ENCODE data around the gene MESP1. TPM values are rescaled to one million over a fixed set of nuclear protein-coding genes. Genes with fewer than 3 reads are reported as not detected.
"Not testable (repeated sequence)": the region's sequence is repeated elsewhere in the genome, so short reads cannot be mapped to it uniquely, and the experiment has no call there.

Gene MESP1
- total RNA-seq, 4 donors from 2014 or later, result 3.5 to 10.5 (median 6.2) TPM

DNA sequence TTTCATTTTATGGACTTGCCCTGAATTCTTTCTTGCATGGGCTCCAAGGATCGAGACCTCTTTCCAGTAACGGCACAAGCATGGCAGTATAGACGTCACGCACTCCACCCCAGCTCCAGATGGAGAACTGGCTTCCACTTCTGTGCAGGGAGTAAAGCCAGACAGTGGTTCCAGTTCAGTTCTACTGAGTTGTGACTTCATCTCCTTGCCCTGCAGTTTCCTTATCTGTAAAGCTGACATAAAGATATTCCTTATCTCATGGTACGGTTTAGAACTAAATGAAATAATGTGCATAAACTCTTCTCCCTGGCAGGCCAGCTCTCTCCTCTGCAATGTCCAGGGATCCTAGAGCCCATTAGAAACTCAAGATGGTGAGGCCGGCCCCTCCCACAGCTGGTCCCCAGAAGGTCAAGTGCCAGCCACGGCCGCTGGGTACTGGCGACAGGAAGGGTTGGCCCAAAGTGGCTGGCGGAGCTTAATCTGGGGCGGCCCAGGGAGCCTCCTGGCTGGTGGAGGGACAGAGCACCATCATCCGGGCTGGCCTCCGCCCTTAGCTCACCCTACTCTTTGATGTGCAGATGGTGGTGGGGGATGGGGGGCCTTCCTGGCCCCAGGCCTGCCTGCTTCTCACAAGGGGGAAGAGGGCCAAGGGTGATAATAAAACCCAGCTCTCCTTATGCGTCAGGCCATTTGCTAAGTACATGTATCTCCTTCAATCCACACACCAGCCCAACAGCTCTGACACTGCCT lies 32.2 kb upstream of the MESP1 start:
- no peak for DNase-seq (ENCODE audit: low spot score in 2 of 2)
- Histone ChIP-seq H3K4me3 (no peak overlapping the region), H3K4me1 (no peaks in the 10 kb centered on the region), H3K27ac (peak overlapping the region in 1 of 4 donors; percentile 53), H3K9me3 (peaks cover 0 to 6% (median 0%) of the 10 kb centered on the region in 4 donors), H3K36me3 (peaks cover 0 to 23% (median 0%) of the 10 kb centered on the region in 3 donors), H3K27me3 (no peaks in the 10 kb centered on the region)
- TF ChIP-seq POLR2A (IDR thresholded peaks at IDR 0.05) (no peak), EP300 (IDR thresholded peaks at IDR 0.05) (no peak)
- TF ChIP-seq, protein P1, sequence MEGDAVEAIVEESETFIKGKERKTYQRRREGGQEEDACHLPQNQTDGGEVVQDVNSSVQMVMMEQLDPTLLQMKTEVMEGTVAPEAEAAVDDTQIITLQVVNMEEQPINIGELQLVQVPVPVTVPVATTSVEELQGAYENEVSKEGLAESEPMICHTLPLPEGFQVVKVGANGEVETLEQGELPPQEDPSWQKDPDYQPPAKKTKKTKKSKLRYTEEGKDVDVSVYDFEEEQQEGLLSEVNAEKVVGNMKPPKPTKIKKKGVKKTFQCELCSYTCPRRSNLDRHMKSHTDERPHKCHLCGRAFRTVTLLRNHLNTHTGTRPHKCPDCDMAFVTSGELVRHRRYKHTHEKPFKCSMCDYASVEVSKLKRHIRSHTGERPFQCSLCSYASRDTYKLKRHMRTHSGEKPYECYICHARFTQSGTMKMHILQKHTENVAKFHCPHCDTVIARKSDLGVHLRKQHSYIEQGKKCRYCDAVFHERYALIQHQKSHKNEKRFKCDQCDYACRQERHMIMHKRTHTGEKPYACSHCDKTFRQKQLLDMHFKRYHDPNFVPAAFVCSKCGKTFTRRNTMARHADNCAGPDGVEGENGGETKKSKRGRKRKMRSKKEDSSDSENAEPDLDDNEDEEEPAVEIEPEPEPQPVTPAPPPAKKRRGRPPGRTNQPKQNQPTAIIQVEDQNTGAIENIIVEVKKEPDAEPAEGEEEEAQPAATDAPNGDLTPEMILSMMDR (IDR thresholded peaks at IDR 0.05), result no peak
- WGBS, 2 donors, result 59 to 68% methylated on average over 14 of the region's 14 CpGs

GRCh38 chr15:89782619-89782950 lies 31.5 kb upstream of the MESP1 start:
- not testable (repeated sequence) for H3K9me3 ChIP-seq; DNase-seq (ENCODE audit: low spot score in 2 of 2); H3K27ac ChIP-seq; H3K4me1 ChIP-seq; H3K27me3 ChIP-seq; H3K4me3 ChIP-seq
- WGBS, 2 donors, result 93 to 95% methylated on average over 9 of the region's 9 CpGs
- peaks cover 0 to 16% (median 0%) of the 10 kb centered on the region in 3 donors for H3K36me3 ChIP-seq

GRCh38 chr15:89781891-89782618 lies 31.0 kb upstream of the MESP1 start:
- TF ChIP-seq POLR2A (IDR thresholded peaks at IDR 0.05), result no peak
- TF ChIP-seq, protein P1 (IDR thresholded peaks at IDR 0.05), result no peak
- TF ChIP-seq EP300 (IDR thresholded peaks at IDR 0.05), result no peak
- no peak overlapping the region for H3K4me3 ChIP-seq
- DNase-seq (ENCODE audit: low spot score in 2 of 2), result no peak
- peaks cover 0 to 11% (median 0%) of the 10 kb centered on the region in 3 donors for H3K36me3 ChIP-seq
- no peak overlapping the region for H3K27ac ChIP-seq
- no peaks in the 10 kb centered on the region for H3K27me3 ChIP-seq
- 75 to 78% methylated on average over 15 of the region's 15 CpGs for WGBS, 2 donors
- peaks cover 0 to 4% (median 0%) of the 10 kb centered on the region in 4 donors for H3K4me1 ChIP-seq
- H3K9me3 ChIP-seq, result no peaks in the 10 kb centered on the region

GRCh38 chr15:89781055-89781454 lies 30.0 kb upstream of the MESP1 start:
- Histone ChIP-seq H3K27me3 (no peaks in the 10 kb centered on the region), H3K4me3 (no peak overlapping the region), H3K36me3 (peaks cover 0 to 11% (median 0%) of the 10 kb centered on the region in 3 donors), H3K9me3 (no peaks in the 10 kb centered on the region), H3K4me1 (peaks cover 0 to 14% (median 5%) of the 10 kb centered on the region in 4 donors), H3K27ac (no peak overlapping the region)
- TF ChIP-seq EP300 (IDR thresholded peaks at IDR 0.05) (no peak), POLR2A (IDR thresholded peaks at IDR 0.05) (no peak)
- TF ChIP-seq, protein P1 (IDR thresholded peaks at IDR 0.05), result no peak
- no peak for DNase-seq (ENCODE audit: low spot score in 2 of 2)
- WGBS, 2 donors, result 59 to 67% methylated on average over 6 of the region's 6 CpGs

DNA sequence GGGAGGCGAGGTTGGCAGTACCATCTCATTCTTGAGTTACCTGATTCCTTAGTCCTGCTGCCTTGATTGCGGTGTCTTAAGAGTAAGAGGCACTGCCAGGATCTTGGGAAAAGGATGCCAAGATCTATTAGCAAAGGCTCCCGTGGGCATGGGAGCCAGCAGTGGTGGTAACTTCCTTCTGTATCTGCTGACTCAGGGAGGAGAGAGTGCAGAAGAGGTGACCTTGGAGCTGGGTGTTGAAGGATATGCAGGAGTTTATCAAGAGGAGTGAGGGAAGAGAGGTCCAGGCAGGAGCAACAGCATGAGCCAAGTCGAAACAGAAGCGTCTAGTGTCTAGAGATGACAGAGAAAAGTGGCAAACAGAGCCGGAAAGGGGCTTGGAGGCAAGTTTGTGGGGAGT lies 29.6 kb upstream of the MESP1 start:
- no peaks in the 10 kb centered on the region for H3K27me3 ChIP-seq
- no peak overlapping the region for H3K27ac ChIP-seq
- WGBS, 2 donors, result 81 to 85% methylated on average over 6 of the region's 6 CpGs
- peaks cover 0 to 11% (median 0%) of the 10 kb centered on the region in 3 donors for H3K36me3 ChIP-seq
- H3K4me3 ChIP-seq, result no peak overlapping the region
- TF ChIP-seq EP300 (IDR thresholded peaks at IDR 0.05), result no peak
- TF ChIP-seq POLR2A (IDR thresholded peaks at IDR 0.05), result no peak
- TF ChIP-seq, protein P1 (IDR thresholded peaks at IDR 0.05), result no peak
- no peak for DNase-seq (ENCODE audit: low spot score in 2 of 2)
- H3K9me3 ChIP-seq, result no peaks in the 10 kb centered on the region
- peaks cover 0 to 18% (median 6%) of the 10 kb centered on the region in 4 donors for H3K4me1 ChIP-seq
